ENCODE results near the gene VAX1.
"Not testable (repeated sequence)": the region's sequence is repeated elsewhere in the genome, so short reads cannot be mapped to it uniquely, and the experiment has no call there.

Gene VAX1

DNA sequence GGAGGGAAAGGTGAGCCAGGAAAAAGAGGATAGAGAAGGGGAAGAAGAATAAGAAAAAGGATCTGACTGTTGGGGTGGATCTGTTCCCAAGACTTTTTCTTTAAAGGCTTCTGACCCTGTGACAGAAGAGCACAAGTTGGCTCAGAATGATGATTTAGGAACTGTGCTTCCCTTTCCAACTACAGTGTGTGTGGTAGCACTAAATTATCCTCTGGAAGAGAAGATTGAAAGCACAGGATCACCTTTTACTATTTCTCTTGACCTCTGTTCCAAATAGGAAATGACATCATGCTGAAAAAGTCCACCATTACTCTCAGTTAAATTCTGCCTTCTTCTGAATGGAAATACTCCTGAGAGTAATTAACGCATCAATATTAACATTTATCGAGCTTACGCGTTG, 47.2 kb downstream of the VAX1 start:
- Histone ChIP-seq H3K4me1 (ENCODE audit: insufficient read depth, low read length, poor library complexity, severe bottlenecking) (no peaks in the 10 kb centered on the region), H4K20me1 (ENCODE audit: insufficient read depth, low read length, poor library complexity, severe bottlenecking) (no peaks in the 10 kb centered on the region), H3K4me3 (ENCODE audit: low read length, poor library complexity, severe bottlenecking) (no peak overlapping the region), H3K27me3 (ENCODE audit: insufficient read depth, low read length, poor library complexity, severe bottlenecking) (no peaks in the 10 kb centered on the region), H3K79me2 (ENCODE audit: insufficient read depth, low read length) (no peaks in the 10 kb centered on the region), H2AFZ (ENCODE audit: low read length) (no peak overlapping the region), H3K36me3 (ENCODE audit: insufficient read depth, low read length) (no peaks in the 10 kb centered on the region), H3K9me3 (ENCODE audit: insufficient read depth, low read depth, low read length) (no peaks in the 10 kb centered on the region), H3F3A (ENCODE audit: low read depth) (no peaks in the 10 kb centered on the region), H3K9ac (ENCODE audit: low read depth, low read length, poor library complexity, severe bottlenecking) (no peak overlapping the region), H3K9me2 (replicated peaks; ENCODE audit: low read depth, low read length) (no peaks in the 10 kb centered on the region), H3K4me2 (ENCODE audit: low read depth, low read length, poor library complexity, severe bottlenecking) (no peak overlapping the region)
- no peak for TF ChIP-seq EZH2phosphoT487 (IDR thresholded peaks at IDR 0.05; ENCODE audit: borderline replicate concordance)

DNA sequence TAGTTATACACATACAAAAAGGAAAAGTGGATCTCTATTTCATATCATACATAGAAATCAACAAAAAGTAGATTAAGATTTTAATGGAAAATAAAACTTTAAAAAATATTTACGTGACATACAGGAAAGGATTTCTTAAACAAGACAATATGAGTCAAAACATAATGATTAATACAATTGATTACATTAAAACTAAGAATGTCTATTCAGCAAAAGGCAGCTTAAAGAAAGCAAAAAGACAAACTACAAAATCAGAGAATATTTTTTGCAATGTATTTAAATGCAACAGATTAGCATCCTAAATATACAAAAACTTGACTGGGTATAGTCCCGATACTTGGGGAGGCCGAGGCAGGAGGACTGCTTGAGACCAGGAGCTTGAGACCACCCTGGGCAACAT, 50.5 kb downstream of the VAX1 start:
- Histone ChIP-seq H3K9me2 (replicated peaks; ENCODE audit: low read depth, low read length) (no peaks in the 10 kb centered on the region), H3F3A (ENCODE audit: low read depth) (no peaks in the 10 kb centered on the region), H3K4me3 (ENCODE audit: low read length, poor library complexity, severe bottlenecking) (no peak overlapping the region), H3K4me2 (ENCODE audit: low read depth, low read length, poor library complexity, severe bottlenecking) (no peak overlapping the region), H3K9me3 (ENCODE audit: insufficient read depth, low read depth, low read length) (no peaks in the 10 kb centered on the region), H3K36me3 (ENCODE audit: insufficient read depth, low read length) (no peaks in the 10 kb centered on the region), H2AFZ (ENCODE audit: low read length) (no peak overlapping the region), H3K79me2 (ENCODE audit: insufficient read depth, low read length) (no peaks in the 10 kb centered on the region), H3K9ac (ENCODE audit: low read depth, low read length, poor library complexity, severe bottlenecking) (no peak overlapping the region), H3K4me1 (ENCODE audit: insufficient read depth, low read length, poor library complexity, severe bottlenecking) (no peaks in the 10 kb centered on the region), H4K20me1 (ENCODE audit: insufficient read depth, low read length, poor library complexity, severe bottlenecking) (no peaks in the 10 kb centered on the region), H3K27me3 (ENCODE audit: insufficient read depth, low read length, poor library complexity, severe bottlenecking) (no peaks in the 10 kb centered on the region)
- no peak for TF ChIP-seq EZH2phosphoT487 (IDR thresholded peaks at IDR 0.05; ENCODE audit: borderline replicate concordance)
- TF ChIP-seq, protein P1, sequence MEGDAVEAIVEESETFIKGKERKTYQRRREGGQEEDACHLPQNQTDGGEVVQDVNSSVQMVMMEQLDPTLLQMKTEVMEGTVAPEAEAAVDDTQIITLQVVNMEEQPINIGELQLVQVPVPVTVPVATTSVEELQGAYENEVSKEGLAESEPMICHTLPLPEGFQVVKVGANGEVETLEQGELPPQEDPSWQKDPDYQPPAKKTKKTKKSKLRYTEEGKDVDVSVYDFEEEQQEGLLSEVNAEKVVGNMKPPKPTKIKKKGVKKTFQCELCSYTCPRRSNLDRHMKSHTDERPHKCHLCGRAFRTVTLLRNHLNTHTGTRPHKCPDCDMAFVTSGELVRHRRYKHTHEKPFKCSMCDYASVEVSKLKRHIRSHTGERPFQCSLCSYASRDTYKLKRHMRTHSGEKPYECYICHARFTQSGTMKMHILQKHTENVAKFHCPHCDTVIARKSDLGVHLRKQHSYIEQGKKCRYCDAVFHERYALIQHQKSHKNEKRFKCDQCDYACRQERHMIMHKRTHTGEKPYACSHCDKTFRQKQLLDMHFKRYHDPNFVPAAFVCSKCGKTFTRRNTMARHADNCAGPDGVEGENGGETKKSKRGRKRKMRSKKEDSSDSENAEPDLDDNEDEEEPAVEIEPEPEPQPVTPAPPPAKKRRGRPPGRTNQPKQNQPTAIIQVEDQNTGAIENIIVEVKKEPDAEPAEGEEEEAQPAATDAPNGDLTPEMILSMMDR (conservative IDR thresholded peaks at IDR 0.05; ENCODE audit: low read length), result no peak

GRCh38 chr10:117086546-117086945, 51.5 kb downstream of the VAX1 start:
- no peaks in the 10 kb centered on the region for H3K4me1 ChIP-seq (ENCODE audit: insufficient read depth, low read length, poor library complexity, severe bottlenecking)

GRCh38 chr10:117084421-117085246, 53.4 kb downstream of the VAX1 start:
- not testable (repeated sequence) for H3K9me3 ChIP-seq (ENCODE audit: insufficient read depth, low read depth, low read length); H3F3A ChIP-seq (ENCODE audit: low read depth); H3K4me1 ChIP-seq (ENCODE audit: insufficient read depth, low read length, poor library complexity, severe bottlenecking); H3K9me2 ChIP-seq (replicated peaks; ENCODE audit: low read depth, low read length); H3K79me2 ChIP-seq (ENCODE audit: insufficient read depth, low read length); H3K27me3 ChIP-seq (ENCODE audit: insufficient read depth, low read length, poor library complexity, severe bottlenecking); H3K36me3 ChIP-seq (ENCODE audit: insufficient read depth, low read length); H3K4me2 ChIP-seq (ENCODE audit: low read depth, low read length, poor library complexity, severe bottlenecking); H2AFZ ChIP-seq (ENCODE audit: low read length); H3K4me3 ChIP-seq (ENCODE audit: low read length, poor library complexity, severe bottlenecking); H4K20me1 ChIP-seq (ENCODE audit: insufficient read depth, low read length, poor library complexity, severe bottlenecking); H3K9ac ChIP-seq (ENCODE audit: low read depth, low read length, poor library complexity, severe bottlenecking)

More at GRCh38 chr10:117086546-117086945, 51.5 kb downstream of the VAX1 start:
- Histone ChIP-seq H3K36me3 (ENCODE audit: insufficient read depth, low read length) (no peaks in the 10 kb centered on the region), H3K9ac (ENCODE audit: low read depth, low read length, poor library complexity, severe bottlenecking) (no peak overlapping the region), H2AFZ (ENCODE audit: low read length) (no peak overlapping the region), H3K9me3 (ENCODE audit: insufficient read depth, low read depth, low read length) (no peaks in the 10 kb centered on the region), H3K27me3 (ENCODE audit: insufficient read depth, low read length, poor library complexity, severe bottlenecking) (no peaks in the 10 kb centered on the region), H3F3A (ENCODE audit: low read depth) (no peaks in the 10 kb centered on the region), H3K79me2 (ENCODE audit: insufficient read depth, low read length) (no peaks in the 10 kb centered on the region), H3K4me2 (ENCODE audit: low read depth, low read length, poor library complexity, severe bottlenecking) (no peak overlapping the region), H4K20me1 (ENCODE audit: insufficient read depth, low read length, poor library complexity, severe bottlenecking) (no peaks in the 10 kb centered on the region), H3K9me2 (replicated peaks; ENCODE audit: low read depth, low read length) (no peaks in the 10 kb centered on the region), H3K4me3 (ENCODE audit: low read length, poor library complexity, severe bottlenecking) (no peak overlapping the region)
- TF ChIP-seq EZH2phosphoT487 (IDR thresholded peaks at IDR 0.05; ENCODE audit: borderline replicate concordance), result no peak
- TF ChIP-seq, protein P1 (conservative IDR thresholded peaks at IDR 0.05; ENCODE audit: low read length), result no peak

All from Loucy (cell line).